Measurements from ENCODE around the gene TRABD2B.

The TRABD2B gene

DNA sequence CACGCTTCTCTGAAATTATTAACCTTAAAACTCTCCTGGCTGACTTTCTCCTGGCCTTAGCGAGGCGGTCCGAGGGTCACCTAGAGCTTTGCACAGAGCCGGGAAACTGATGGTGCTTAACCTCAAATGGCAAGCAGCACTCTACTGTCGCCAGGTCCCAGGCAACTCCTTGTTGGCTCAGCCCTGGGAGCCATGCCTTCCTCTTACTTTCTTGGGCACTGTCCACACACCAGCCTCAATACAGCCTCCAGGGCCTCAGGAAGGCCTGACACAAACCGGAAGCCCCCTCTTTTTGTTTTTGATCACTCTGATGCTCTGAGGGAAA is 3.8 kb downstream of the TRABD2B start:
- H3K27ac ChIP-seq (ENCODE audit: low read depth, low read length) = no peak overlapping the region
- H3K4me1 ChIP-seq (ENCODE audit: control insufficient read depth in 1 of 2, insufficient read depth in 2 of 2, low read length in 2 of 2) = no peaks in the 10 kb centered on the region
- no peaks in the 10 kb centered on the region for H3K9me3 ChIP-seq (ENCODE audit: control insufficient read depth in 1 of 2, low read length in 2 of 2)
- no peak overlapping the region for H3K9ac ChIP-seq (ENCODE audit: low read depth in 1 of 2, low read length in 2 of 2)
- H3K36me3 ChIP-seq (ENCODE audit: control insufficient read depth in 1 of 2, insufficient read depth in 2 of 2, low read length in 2 of 2) = no peaks in the 10 kb centered on the region
- no peak overlapping the region for H3K4me3 ChIP-seq (ENCODE audit: low read depth in 1 of 2, low read length in 2 of 2)
- peaks cover 10 to 17% of the 10 kb centered on the region in 2 donors for H3K27me3 ChIP-seq (ENCODE audit: control insufficient read depth in 1 of 2, insufficient read depth in 2 of 2, low read length in 2 of 2)

DNA sequence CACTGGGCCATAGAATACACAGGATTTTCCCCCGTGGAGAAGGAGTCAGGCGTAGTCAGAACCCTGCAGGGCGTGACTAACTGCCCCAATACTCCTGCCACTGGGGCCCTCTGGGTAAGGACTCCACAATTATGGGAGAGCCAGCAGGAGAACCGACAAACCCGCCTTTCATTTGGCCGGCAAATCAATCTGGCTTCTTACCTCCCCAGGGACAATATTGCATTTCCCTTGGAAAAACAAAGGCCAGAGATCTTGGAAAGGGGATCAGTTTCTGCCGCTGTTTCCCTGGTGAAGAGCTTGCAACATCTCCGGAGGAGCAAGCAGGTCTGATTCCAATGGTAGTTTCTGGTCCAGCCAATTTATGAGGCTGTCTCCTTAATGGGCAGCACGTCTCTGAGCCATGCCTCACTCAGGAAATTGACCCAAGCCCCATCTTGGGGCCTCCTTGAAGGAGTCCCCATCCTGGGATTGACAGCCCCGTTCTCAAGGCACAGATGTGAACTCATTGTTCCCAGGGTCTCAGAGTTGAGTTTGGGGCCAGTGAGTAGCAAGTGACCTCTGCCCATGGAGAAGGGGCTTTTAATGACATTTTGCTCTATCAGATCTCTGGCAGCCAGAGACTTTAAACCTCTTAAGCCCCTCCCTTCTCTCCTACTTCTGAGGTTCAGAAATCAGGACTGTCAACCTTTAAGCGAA is 4.3 kb downstream of the TRABD2B start:
- Histone ChIP-seq H3K9ac (ENCODE audit: low read depth in 1 of 2, low read length in 2 of 2) (no peak overlapping the region), H3K4me1 (ENCODE audit: control insufficient read depth in 1 of 2, insufficient read depth in 2 of 2, low read length in 2 of 2) (no peaks in the 10 kb centered on the region), H3K4me3 (ENCODE audit: low read depth in 1 of 2, low read length in 2 of 2) (no peak overlapping the region), H3K36me3 (ENCODE audit: control insufficient read depth in 1 of 2, insufficient read depth in 2 of 2, low read length in 2 of 2) (no peaks in the 10 kb centered on the region), H3K9me3 (ENCODE audit: control insufficient read depth in 1 of 2, low read length in 2 of 2) (no peaks in the 10 kb centered on the region), H3K27me3 (ENCODE audit: control insufficient read depth in 1 of 2, insufficient read depth in 2 of 2, low read length in 2 of 2) (peaks cover 6 to 13% of the 10 kb centered on the region in 2 donors), H3K27ac (ENCODE audit: low read depth, low read length) (no peak overlapping the region)

DNA sequence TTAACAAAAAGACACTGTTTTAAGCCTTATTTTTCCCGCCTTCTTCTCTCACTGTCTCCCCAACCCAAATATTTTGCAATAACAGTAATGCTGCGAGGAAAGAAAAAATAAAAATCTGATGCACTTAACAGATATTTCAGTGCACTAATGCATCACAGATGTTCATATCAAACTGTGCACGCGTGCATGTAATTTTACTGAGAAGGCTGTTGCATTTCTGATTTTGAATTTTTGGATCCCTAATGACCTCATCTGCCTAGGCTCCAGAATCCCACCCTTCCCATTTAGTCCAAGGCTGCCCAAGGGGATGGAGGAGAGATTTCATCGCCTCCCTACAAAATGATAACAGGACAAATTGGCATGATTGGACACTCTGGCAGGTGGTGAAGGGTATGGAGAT is 5.5 kb downstream of the TRABD2B start:
- Histone ChIP-seq H3K4me1 (ENCODE audit: control insufficient read depth in 1 of 2, insufficient read depth in 2 of 2, low read length in 2 of 2) (no peaks in the 10 kb centered on the region), H3K27ac (ENCODE audit: low read depth, low read length) (no peak overlapping the region), H3K9me3 (ENCODE audit: control insufficient read depth in 1 of 2, low read length in 2 of 2) (no peaks in the 10 kb centered on the region), H3K4me3 (ENCODE audit: low read depth in 1 of 2, low read length in 2 of 2) (no peak overlapping the region), H3K9ac (ENCODE audit: low read depth in 1 of 2, low read length in 2 of 2) (no peak overlapping the region), H3K27me3 (ENCODE audit: control insufficient read depth in 1 of 2, insufficient read depth in 2 of 2, low read length in 2 of 2) (peaks cover 6 to 11% of the 10 kb centered on the region in 2 donors), H3K36me3 (ENCODE audit: control insufficient read depth in 1 of 2, insufficient read depth in 2 of 2, low read length in 2 of 2) (no peaks in the 10 kb centered on the region)

DNA sequence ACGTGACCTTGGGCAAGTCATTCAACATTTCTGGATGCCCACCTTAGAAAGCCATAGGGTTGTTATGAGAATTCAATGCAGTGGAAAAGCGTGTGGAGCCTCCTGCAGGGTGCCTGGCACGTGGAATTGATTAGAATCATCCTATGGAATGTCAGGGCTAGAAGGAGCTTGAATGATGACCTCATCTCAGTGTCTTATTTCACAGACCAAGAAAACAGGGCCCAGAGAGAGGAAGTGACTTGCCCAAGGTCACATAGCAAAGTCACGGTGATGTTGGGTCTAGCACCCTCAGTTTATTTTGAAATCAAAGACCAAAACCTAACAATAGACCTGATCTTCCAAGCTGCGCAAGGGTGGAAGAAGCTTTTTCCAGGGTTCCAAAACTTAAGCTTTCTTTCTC is 6.0 kb downstream of the TRABD2B start:
- no peak overlapping the region for H3K27ac ChIP-seq (ENCODE audit: low read depth, low read length)
- H3K4me1 ChIP-seq (ENCODE audit: control insufficient read depth in 1 of 2, insufficient read depth in 2 of 2, low read length in 2 of 2) = no peaks in the 10 kb centered on the region
- H3K36me3 ChIP-seq (ENCODE audit: control insufficient read depth in 1 of 2, insufficient read depth in 2 of 2, low read length in 2 of 2) = no peaks in the 10 kb centered on the region
- H3K9me3 ChIP-seq (ENCODE audit: control insufficient read depth in 1 of 2, low read length in 2 of 2) = no peaks in the 10 kb centered on the region
- H3K27me3 ChIP-seq (ENCODE audit: control insufficient read depth in 1 of 2, insufficient read depth in 2 of 2, low read length in 2 of 2) = peaks cover 3 to 11% of the 10 kb centered on the region in 2 donors
- no peak overlapping the region for H3K4me3 ChIP-seq (ENCODE audit: low read depth in 1 of 2, low read length in 2 of 2)
- H3K9ac ChIP-seq (ENCODE audit: low read depth in 1 of 2, low read length in 2 of 2) = no peak overlapping the region

DNA sequence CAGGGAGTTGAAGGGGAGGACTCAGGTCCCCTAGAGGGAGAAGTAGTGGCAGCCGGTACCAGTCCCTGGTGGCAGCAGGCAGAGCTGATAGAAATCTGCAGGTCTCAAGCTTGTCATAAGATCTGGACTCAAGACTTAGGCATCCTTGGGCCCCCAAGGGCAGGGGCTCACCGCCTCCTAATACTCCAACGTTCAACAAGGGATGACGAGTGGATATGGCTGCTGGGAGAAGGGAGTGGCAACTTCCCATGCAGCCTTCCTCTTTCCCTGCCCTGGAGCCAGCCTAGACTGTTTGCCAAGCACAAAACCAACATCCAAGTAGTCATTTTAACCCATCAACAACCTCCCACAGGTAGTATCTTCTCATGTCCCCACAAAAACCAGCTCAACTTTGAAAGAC is 6.9 kb downstream of the TRABD2B start:
- Histone ChIP-seq H3K27me3 (ENCODE audit: control insufficient read depth in 1 of 2, insufficient read depth in 2 of 2, low read length in 2 of 2) (peaks cover 0 to 3% of the 10 kb centered on the region in 2 donors), H3K27ac (ENCODE audit: low read depth, low read length) (no peak overlapping the region), H3K4me1 (ENCODE audit: control insufficient read depth in 1 of 2, insufficient read depth in 2 of 2, low read length in 2 of 2) (no peaks in the 10 kb centered on the region), H3K36me3 (ENCODE audit: control insufficient read depth in 1 of 2, insufficient read depth in 2 of 2, low read length in 2 of 2) (no peaks in the 10 kb centered on the region), H3K4me3 (ENCODE audit: low read depth in 1 of 2, low read length in 2 of 2) (no peak overlapping the region), H3K9ac (ENCODE audit: low read depth in 1 of 2, low read length in 2 of 2) (no peak overlapping the region), H3K9me3 (ENCODE audit: control insufficient read depth in 1 of 2, low read length in 2 of 2) (no peaks in the 10 kb centered on the region)

DNA sequence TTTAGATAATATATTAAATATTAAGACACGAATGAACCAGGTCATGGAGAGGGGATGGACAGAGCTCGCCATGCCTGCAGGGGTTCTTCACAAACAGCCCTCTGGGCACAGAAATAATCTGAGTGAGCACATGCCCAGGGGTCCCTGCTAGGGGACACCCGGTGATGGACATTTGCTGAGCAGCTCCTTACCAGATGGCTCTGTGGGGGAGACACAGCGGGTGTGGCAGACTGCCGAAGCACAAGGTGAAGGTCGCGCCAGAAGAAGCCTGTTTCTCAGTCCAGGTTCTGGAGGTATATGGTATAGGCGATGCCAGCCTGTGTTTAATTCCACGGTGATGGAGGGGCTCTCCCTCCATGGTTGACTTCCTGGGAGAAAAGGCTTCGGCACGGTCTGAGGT is 9.6 kb downstream of the TRABD2B start:
- H3K4me1 ChIP-seq (ENCODE audit: control insufficient read depth in 1 of 2, insufficient read depth in 2 of 2, low read length in 2 of 2) = no peaks in the 10 kb centered on the region
- no peaks in the 10 kb centered on the region for H3K9me3 ChIP-seq (ENCODE audit: control insufficient read depth in 1 of 2, low read length in 2 of 2)
- H3K27me3 ChIP-seq (ENCODE audit: control insufficient read depth in 1 of 2, insufficient read depth in 2 of 2, low read length in 2 of 2) = no peaks in the 10 kb centered on the region
- no peaks in the 10 kb centered on the region for H3K36me3 ChIP-seq (ENCODE audit: control insufficient read depth in 1 of 2, insufficient read depth in 2 of 2, low read length in 2 of 2)
- H3K4me3 ChIP-seq (ENCODE audit: low read depth in 1 of 2, low read length in 2 of 2) = no peak overlapping the region
- no peak overlapping the region for H3K9ac ChIP-seq (ENCODE audit: low read depth in 1 of 2, low read length in 2 of 2)
- no peak overlapping the region for H3K27ac ChIP-seq (ENCODE audit: low read depth, low read length)

DNA sequence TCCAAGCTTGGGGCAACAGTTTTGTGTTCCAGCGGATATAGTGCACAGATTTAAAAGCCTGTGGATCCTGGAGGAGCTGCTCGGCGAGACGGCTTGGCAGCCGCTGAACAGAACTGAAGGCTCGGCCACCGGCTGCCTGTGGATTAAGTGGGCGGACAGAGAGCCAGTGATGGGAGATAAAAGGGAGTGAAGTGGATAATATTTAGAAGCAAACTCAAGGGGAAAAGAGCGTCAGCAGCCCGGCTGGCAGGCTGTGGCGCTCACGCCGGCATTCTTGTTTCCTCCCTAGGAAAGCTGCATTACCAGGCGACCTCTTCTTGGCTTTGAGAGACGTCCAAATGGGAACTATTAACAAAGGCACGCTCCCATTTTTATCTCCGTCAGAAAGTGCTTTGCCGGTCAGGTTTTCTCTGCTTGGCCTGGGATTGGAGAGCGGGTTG is 10.4 kb downstream of the TRABD2B start:
- Histone ChIP-seq H3K9me3 (ENCODE audit: control insufficient read depth in 1 of 2, low read length in 2 of 2) (no peaks in the 10 kb centered on the region), H3K27me3 (ENCODE audit: control insufficient read depth in 1 of 2, insufficient read depth in 2 of 2, low read length in 2 of 2) (no peaks in the 10 kb centered on the region), H3K9ac (ENCODE audit: low read depth in 1 of 2, low read length in 2 of 2) (no peak overlapping the region), H3K4me3 (ENCODE audit: low read depth in 1 of 2, low read length in 2 of 2) (no peak overlapping the region), H3K36me3 (ENCODE audit: control insufficient read depth in 1 of 2, insufficient read depth in 2 of 2, low read length in 2 of 2) (no peaks in the 10 kb centered on the region), H3K4me1 (ENCODE audit: control insufficient read depth in 1 of 2, insufficient read depth in 2 of 2, low read length in 2 of 2) (no peaks in the 10 kb centered on the region), H3K27ac (ENCODE audit: low read depth, low read length) (no peak overlapping the region)

DNA sequence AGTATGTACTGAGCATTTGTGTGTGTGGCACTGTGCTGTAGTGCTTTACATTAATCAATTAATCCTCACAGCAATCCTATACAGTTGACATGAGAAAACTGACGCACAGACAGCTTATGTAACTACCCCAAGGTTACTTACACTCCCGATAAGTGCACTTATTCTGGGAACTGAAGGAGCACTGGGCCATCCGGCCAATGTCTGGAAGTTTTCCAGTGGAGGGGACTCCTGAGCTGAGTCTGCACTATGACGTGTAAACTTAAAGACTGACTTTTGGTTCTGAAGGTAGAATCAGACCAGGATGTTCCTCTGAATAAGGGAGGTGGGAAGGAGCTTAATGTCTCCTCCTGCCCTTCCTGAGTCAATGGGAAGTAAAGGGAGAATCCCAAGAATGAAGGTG is 12.2 kb downstream of the TRABD2B start:
- no peak overlapping the region for H3K9ac ChIP-seq (ENCODE audit: low read depth in 1 of 2, low read length in 2 of 2)

DNA sequence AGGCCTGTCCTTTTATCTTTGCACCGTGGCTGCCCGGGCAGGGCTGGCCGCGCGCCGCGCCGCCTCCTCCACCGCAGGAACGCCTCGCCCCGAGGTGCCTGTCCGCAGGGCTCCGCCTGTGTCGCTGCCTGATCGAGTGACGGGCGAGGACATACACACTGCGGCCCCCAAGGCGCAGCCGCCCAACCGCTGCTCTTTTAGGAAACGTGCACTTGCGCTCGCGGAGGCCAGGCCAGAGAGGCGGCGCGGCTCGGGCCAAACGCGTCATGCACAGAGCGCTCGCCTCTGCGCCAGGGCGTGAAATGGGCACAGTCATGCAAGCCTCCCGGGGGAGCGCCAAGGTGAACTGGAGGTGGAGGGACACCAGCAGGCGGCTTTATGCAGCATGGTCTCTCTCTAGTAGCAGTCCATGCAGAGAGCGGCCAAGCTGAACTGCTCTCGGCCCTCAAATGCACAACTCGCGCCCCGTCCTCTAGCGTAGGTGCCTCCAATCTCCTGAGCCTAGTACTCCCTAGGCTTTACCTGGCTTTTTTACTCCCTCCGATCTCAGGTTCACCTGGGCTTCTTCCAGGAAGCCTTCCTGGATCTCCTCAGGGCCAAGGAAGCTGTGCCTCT is 12.9 kb downstream of the TRABD2B start:
- Histone ChIP-seq H3K36me3 (ENCODE audit: control insufficient read depth in 1 of 2, insufficient read depth in 2 of 2, low read length in 2 of 2) (no peaks in the 10 kb centered on the region), H3K9ac (ENCODE audit: low read depth in 1 of 2, low read length in 2 of 2) (no peak overlapping the region), H3K27ac (ENCODE audit: low read depth, low read length) (no peak overlapping the region), H3K27me3 (ENCODE audit: control insufficient read depth in 1 of 2, insufficient read depth in 2 of 2, low read length in 2 of 2) (no peaks in the 10 kb centered on the region), H3K9me3 (ENCODE audit: control insufficient read depth in 1 of 2, low read length in 2 of 2) (no peaks in the 10 kb centered on the region), H3K4me3 (ENCODE audit: low read depth in 1 of 2, low read length in 2 of 2) (no peak overlapping the region), H3K4me1 (ENCODE audit: control insufficient read depth in 1 of 2, insufficient read depth in 2 of 2, low read length in 2 of 2) (no peaks in the 10 kb centered on the region)

More for the DNA sequence above, 12.2 kb downstream of the TRABD2B start:
- H3K9me3 ChIP-seq (ENCODE audit: control insufficient read depth in 1 of 2, low read length in 2 of 2) = no peaks in the 10 kb centered on the region
- no peak overlapping the region for H3K27ac ChIP-seq (ENCODE audit: low read depth, low read length)
- no peaks in the 10 kb centered on the region for H3K36me3 ChIP-seq (ENCODE audit: control insufficient read depth in 1 of 2, insufficient read depth in 2 of 2, low read length in 2 of 2)
- no peak overlapping the region for H3K4me3 ChIP-seq (ENCODE audit: low read depth in 1 of 2, low read length in 2 of 2)
- no peaks in the 10 kb centered on the region for H3K4me1 ChIP-seq (ENCODE audit: control insufficient read depth in 1 of 2, insufficient read depth in 2 of 2, low read length in 2 of 2)
- H3K27me3 ChIP-seq (ENCODE audit: control insufficient read depth in 1 of 2, insufficient read depth in 2 of 2, low read length in 2 of 2) = no peaks in the 10 kb centered on the region

DNA sequence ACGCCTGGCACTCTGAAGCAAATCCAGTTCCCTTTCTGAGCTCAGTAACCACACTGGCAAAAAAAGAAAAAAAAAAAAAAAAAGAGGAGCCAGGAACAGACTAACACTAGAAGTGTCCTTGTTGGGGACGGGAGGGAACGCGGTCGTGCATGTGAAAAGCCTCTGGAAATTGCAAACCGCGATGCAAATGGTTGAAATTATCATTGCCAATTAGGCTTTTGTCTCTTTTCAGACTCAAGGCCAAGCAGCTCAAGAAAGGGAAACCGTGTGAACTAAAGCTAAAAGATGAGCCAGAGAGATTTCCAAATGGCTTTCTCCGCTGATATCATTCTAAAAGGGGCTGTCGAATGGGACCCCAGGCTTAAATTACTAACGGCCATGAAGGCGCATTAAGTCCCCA is 13.5 kb downstream of the TRABD2B start:
- no peak overlapping the region for H3K27ac ChIP-seq (ENCODE audit: low read depth, low read length)
- H3K9me3 ChIP-seq (ENCODE audit: control insufficient read depth in 1 of 2, low read length in 2 of 2) = no peaks in the 10 kb centered on the region
- H3K4me3 ChIP-seq (ENCODE audit: low read depth in 1 of 2, low read length in 2 of 2) = no peak overlapping the region
- no peaks in the 10 kb centered on the region for H3K27me3 ChIP-seq (ENCODE audit: control insufficient read depth in 1 of 2, insufficient read depth in 2 of 2, low read length in 2 of 2)
- H3K36me3 ChIP-seq (ENCODE audit: control insufficient read depth in 1 of 2, insufficient read depth in 2 of 2, low read length in 2 of 2) = no peaks in the 10 kb centered on the region
- H3K9ac ChIP-seq (ENCODE audit: low read depth in 1 of 2, low read length in 2 of 2) = no peak overlapping the region
- no peaks in the 10 kb centered on the region for H3K4me1 ChIP-seq (ENCODE audit: control insufficient read depth in 1 of 2, insufficient read depth in 2 of 2, low read length in 2 of 2)

All from duodenal mucosa (tissue), 2 donors.